Neutrophil (primary cell): Measurements from ENCODE around the gene RNF152.

Source experiments
- H3K27ac ChIP-seq: fragments of 200-600 bp; sonication (generic); 2 replicates; pipeline ENCODE4 v1.5.1; 2016; ENCODE audit warnings: mild to moderate bottlenecking, moderate library complexity
- H3K27me3 ChIP-seq: fragments of 200-600 bp; sonication (generic); 2 replicates; pipeline ENCODE4 v1.6.0; 2016; ENCODE audit warnings: mild to moderate bottlenecking
- H3K36me3 ChIP-seq: fragments of 200-600 bp; sonication (generic); 2 replicates; pipeline ENCODE4 v1.5.1; 2017
- H3K4me1 ChIP-seq, 2 experiments: fragments of 200-600 bp in 1 of 2; sonication (generic) in 1 of 2; 1 replicate in 1 of 2; 2 replicates in 1 of 2; pipeline versions ENCODE4 v1.5.1 to v1.6.1; 2013 to 2016; ENCODE audit warnings: low read depth in 1 of 2, low read length in 1 of 2, mild to moderate bottlenecking in 1 of 2, moderate library complexity in 1 of 2; ENCODE audit not compliant: control insufficient read depth in 1 of 2, insufficient read depth in 1 of 2
- H3K4me3 ChIP-seq, 2 experiments: fragments of 200-600 bp in 1 of 2; sonication (generic) in 1 of 2; 1 replicate in 1 of 2; 2 replicates in 1 of 2; pipeline ENCODE4 v1.5.1; 2013 to 2016; ENCODE audit warnings: low read depth in 1 of 2, low read length in 1 of 2, mild to moderate bottlenecking in 1 of 2, moderate library complexity in 1 of 2
- H3K9me3 ChIP-seq: fragments of 200-600 bp; sonication (generic); 2 replicates; pipeline ENCODE4 v1.5.1; 2016
- CTCF ChIP-seq: fragments of 200-600 bp; sonication (generic); IDR thresholded peaks from 2 replicates; pipeline ENCODE4 v1.5.1; 2016; ENCODE audit warnings: antibody characterized with exemption

Gene RNF152

DNA sequence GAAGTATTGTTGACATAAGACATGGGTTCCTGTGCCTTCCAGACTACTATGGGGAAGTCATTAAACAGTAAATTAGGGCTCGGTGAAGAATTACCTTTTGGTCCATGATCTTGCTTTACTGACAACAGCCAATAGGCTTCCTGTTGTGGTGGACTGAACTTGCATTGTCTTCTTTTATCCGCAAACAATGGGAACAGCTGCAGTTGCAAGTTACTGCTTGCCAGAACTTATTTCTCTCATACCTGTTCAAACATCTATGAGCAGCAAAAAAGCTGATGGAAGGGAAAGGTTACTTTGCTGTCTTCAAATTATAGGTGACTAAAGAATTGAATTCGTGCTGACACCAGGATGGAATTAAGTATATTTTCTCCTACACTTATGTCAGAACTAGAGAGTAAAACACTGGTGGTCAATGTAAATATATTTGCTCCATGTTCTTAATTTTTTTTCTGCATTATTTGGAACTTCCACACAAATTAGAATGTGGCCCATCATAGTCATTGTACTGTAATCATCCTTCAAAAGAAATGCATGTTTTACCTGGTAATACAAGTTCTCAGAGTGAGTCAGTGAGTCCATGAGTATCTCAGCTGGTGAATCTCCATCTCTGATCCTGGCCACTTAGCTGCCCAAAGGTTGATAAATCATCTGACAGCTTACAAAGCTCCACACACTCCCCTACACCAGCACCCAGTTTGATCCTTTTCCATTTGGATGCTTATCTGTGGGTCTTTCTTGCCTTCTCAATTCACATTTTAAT lies 37.3 kb upstream of the RNF152 start:
- Histone ChIP-seq H3K36me3 (no peaks in the 10 kb centered on the region), H3K4me3 (no peak overlapping the region), H3K9me3 (no peaks in the 10 kb centered on the region), H3K27ac (no peak overlapping the region), H3K27me3 (no peaks in the 10 kb centered on the region), H3K4me1 (no peaks in the 10 kb centered on the region)
- no peak for TF ChIP-seq CTCF

DNA sequence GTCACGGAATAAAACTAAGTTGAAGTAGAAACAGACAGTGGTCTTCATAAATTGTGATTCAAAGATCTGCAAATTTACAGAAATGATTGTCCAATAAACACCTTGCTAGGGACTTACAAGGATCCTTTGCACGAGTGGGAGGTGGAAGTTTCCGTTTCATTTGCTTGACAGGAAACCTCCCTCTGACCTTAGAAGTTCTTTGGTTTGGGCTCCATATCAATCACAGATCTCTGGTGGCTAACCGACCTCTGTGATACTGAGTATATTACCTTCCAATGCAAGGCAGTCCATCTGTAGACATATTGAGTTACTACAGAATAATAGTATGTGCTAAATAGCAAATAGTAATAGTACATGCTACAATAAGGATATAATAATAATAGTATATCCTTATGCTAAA lies 33.7 kb upstream of the RNF152 start:
- Histone ChIP-seq H3K27me3 (no peaks in the 10 kb centered on the region), H3K4me3 (no peak overlapping the region), H3K4me1 (no peaks in the 10 kb centered on the region), H3K9me3 (no peaks in the 10 kb centered on the region), H3K27ac (no peak overlapping the region), H3K36me3 (no peaks in the 10 kb centered on the region)
- TF ChIP-seq CTCF = no peak

DNA sequence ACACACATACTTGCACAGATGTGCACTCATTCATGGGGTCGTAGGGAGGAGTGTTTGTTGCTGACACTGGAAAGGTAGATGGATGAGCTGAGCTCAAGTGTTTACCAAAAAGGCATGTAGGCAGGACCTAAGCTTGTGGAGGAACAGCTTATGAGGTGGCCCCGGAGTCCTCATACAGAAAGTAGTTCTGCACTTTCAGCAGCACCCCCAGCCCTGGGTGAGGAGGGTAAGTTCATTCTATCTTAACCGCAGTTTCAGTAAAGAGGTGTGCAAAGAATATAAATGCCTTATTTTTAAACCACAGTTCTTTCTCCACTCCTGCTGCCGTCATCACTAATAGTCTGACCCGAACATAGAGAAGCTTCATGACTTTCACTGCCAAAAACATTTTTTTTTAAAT lies 31.7 kb upstream of the RNF152 start:
- no peak for TF ChIP-seq CTCF
- H3K4me1 ChIP-seq = no peaks in the 10 kb centered on the region
- H3K27me3 ChIP-seq = no peaks in the 10 kb centered on the region
- no peaks in the 10 kb centered on the region for H3K9me3 ChIP-seq
- no peaks in the 10 kb centered on the region for H3K36me3 ChIP-seq
- H3K4me3 ChIP-seq = no peak overlapping the region
- H3K27ac ChIP-seq = no peak overlapping the region

GRCh38 chr18:61922435-61922834 lies 29.6 kb upstream of the RNF152 start:
- TF ChIP-seq CTCF = no peak
- Histone ChIP-seq H3K27ac (no peak overlapping the region), H3K4me1 (no peaks in the 10 kb centered on the region)

DNA sequence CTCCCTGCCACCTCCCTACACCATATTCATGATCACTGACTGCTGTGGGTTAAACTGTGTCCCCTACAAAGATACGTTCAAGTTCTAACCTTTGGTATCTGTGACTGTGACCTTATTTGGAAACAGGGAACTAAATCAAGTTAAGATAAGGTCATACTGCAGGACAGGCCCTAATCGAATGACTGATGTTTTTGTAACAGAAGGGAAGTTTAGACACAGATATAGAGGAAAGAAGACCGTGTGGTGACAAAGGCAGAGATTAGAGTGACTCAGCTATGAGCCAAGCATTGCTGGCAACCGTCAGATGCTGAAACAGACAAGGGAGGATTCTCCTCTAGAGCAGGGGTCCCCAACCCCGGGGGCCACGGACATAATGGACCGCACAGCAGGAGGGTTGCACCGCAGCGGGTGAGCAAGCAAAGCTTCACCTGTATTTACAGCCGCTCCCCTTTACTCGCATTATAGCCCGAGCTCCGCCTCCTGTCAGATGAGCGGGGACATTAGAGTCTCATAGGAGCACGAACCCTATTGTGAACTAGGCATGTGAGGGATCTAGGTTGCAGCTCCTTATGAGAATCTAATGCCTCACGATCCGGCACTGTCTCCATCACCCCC lies 28.9 kb upstream of the RNF152 start:
- Histone ChIP-seq H3K27ac (no peak overlapping the region), H3K27me3 (no peaks in the 10 kb centered on the region), H3K9me3 (no peaks in the 10 kb centered on the region), H3K4me3 (no peak overlapping the region), H3K4me1 (no peaks in the 10 kb centered on the region), H3K36me3 (no peaks in the 10 kb centered on the region)
- TF ChIP-seq CTCF = no peak

More at GRCh38 chr18:61922435-61922834, 29.6 kb upstream of the RNF152 start:
- Histone ChIP-seq H3K9me3 (no peaks in the 10 kb centered on the region), H3K4me3 (no peak overlapping the region), H3K27me3 (no peaks in the 10 kb centered on the region), H3K36me3 (no peaks in the 10 kb centered on the region)
